ENCODE results near the gene CTNNA2. TPM values are rescaled to one million over a fixed set of nuclear protein-coding genes. Genes with fewer than 3 reads are reported as not detected.

The CTNNA2 gene
- polyA plus RNA-seq, 1 of the 3 experiments (the other 2 are of a cell fraction) = 0.30 TPM

- TF ChIP-seq FOSL2 (IDR thresholded peaks at IDR 0.05; ENCODE audit: borderline replicate concordance, low read depth) = no peak
- no peak for TF ChIP-seq JUND (IDR thresholded peaks at IDR 0.05)
- no peak for TF ChIP-seq TCF12 (IDR thresholded peaks at IDR 0.05)
- no peak for TF ChIP-seq FOXJ3 (CRISPR knock-in tag; IDR thresholded peaks at IDR 0.05)
- no peak for TF ChIP-seq FOXM1 (IDR thresholded peaks at IDR 0.05; ENCODE audit: low read depth)
- no peak for TF ChIP-seq ELF1 (IDR thresholded peaks at IDR 0.05)
- no peak for TF ChIP-seq RFX5 (IDR thresholded peaks at IDR 0.05; ENCODE audit: low read length)
- no peak for TF ChIP-seq YY1 (IDR thresholded peaks at IDR 0.05; ENCODE audit: low read depth)
Measured at GRCh38 chr2:79849241-79849640, 336.4 kb downstream of the CTNNA2 start (continued).

GRCh38 chr2:79849949-79850348 is 337.1 kb downstream of the CTNNA2 start:
- no peaks in the 10 kb centered on the region for H4K20me1 ChIP-seq (ENCODE audit: insufficient read depth)
- H3K36me3 ChIP-seq (replicated peaks in 1 of 2; ENCODE audit: control insufficient read depth in 1 of 2, insufficient read depth in 2 of 2, low read length in 1 of 2) = no peaks in the 10 kb centered on the region
- WGBS (ENCODE audit: low lambda C conversion rate) = 23% methylated on average over 1 of the region's 1 CpG
- no peak overlapping the region for H3K4me2 ChIP-seq
- H3K9me3 ChIP-seq = no peaks in the 10 kb centered on the region
- H3K27ac ChIP-seq (ENCODE audit: low read depth in 2 of 2, low read length in 1 of 2) = no peak overlapping the region
- H3K4me3 ChIP-seq (ENCODE audit: low read depth in 2 of 2, low read length in 1 of 2) = no peak overlapping the region
- ChIA-PET CTCF (interaction anchor here (1.6 kb wide), 1 partner anchor 626 kb away, joined by 6 read pairs; no protein-coding TSS in a partner anchor), POLR2A (no interaction called here)
- no peak for DNase-seq
- peaks cover 0 to 1% of the 10 kb centered on the region in 2 experiments; a peak in 2 of 4 replicates for H3K4me1 ChIP-seq (ENCODE audit: control insufficient read depth in 1 of 2, insufficient read depth in 2 of 2, low read depth in 1 of 2, low read length in 1 of 2)
- H3K9me2 ChIP-seq = no peaks in the 10 kb centered on the region
- TF ChIP-seq TEAD4 (IDR thresholded peaks at IDR 0.05; ENCODE audit: borderline replicate concordance, insufficient read depth) = no peak
- TF ChIP-seq RAD21 (IDR thresholded peaks at IDR 0.05; ENCODE audit: low read length) = no peak
- TF ChIP-seq, protein P1, sequence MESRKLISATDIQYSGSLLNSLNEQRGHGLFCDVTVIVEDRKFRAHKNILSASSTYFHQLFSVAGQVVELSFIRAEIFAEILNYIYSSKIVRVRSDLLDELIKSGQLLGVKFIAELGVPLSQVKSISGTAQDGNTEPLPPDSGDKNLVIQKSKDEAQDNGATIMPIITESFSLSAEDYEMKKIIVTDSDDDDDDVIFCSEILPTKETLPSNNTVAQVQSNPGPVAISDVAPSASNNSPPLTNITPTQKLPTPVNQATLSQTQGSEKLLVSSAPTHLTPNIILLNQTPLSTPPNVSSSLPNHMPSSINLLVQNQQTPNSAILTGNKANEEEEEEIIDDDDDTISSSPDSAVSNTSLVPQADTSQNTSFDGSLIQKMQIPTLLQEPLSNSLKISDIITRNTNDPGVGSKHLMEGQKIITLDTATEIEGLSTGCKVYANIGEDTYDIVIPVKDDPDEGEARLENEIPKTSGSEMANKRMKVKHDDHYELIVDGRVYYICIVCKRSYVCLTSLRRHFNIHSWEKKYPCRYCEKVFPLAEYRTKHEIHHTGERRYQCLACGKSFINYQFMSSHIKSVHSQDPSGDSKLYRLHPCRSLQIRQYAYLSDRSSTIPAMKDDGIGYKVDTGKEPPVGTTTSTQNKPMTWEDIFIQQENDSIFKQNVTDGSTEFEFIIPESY (IDR thresholded peaks at IDR 0.05; ENCODE audit: borderline replicate concordance, low read depth) = no peak
- TF ChIP-seq RXRA (IDR thresholded peaks at IDR 0.05; ENCODE audit: borderline replicate concordance, low read depth) = no peak
- no peak for TF ChIP-seq FOXM1 (IDR thresholded peaks at IDR 0.05; ENCODE audit: low read depth)
- TF ChIP-seq RCOR1 (IDR thresholded peaks at IDR 0.05; ENCODE audit: low read length) = no peak
- TF ChIP-seq, protein P2, sequence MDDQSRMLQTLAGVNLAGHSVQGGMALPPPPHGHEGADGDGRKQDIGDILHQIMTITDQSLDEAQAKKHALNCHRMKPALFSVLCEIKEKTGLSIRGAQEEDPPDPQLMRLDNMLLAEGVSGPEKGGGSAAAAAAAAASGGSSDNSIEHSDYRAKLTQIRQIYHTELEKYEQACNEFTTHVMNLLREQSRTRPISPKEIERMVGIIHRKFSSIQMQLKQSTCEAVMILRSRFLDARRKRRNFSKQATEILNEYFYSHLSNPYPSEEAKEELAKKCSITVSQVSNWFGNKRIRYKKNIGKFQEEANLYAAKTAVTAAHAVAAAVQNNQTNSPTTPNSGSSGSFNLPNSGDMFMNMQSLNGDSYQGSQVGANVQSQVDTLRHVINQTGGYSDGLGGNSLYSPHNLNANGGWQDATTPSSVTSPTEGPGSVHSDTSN (IDR thresholded peaks at IDR 0.05) = no peak
- TF ChIP-seq USF2 (IDR thresholded peaks at IDR 0.05; ENCODE audit: borderline replicate concordance, low read depth, low read length) = no peak
- TF ChIP-seq SIN3A (IDR thresholded peaks at IDR 0.05; ENCODE audit: borderline replicate concordance, low read depth, low read length) = no peak
- no peak for TF ChIP-seq YY1 (IDR thresholded peaks at IDR 0.05; ENCODE audit: low read depth)
- TF ChIP-seq, protein P3, sequence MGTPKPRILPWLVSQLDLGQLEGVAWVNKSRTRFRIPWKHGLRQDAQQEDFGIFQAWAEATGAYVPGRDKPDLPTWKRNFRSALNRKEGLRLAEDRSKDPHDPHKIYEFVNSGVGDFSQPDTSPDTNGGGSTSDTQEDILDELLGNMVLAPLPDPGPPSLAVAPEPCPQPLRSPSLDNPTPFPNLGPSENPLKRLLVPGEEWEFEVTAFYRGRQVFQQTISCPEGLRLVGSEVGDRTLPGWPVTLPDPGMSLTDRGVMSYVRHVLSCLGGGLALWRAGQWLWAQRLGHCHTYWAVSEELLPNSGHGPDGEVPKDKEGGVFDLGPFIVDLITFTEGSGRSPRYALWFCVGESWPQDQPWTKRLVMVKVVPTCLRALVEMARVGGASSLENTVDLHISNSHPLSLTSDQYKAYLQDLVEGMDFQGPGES (IDR thresholded peaks at IDR 0.05; ENCODE audit: low read depth, low read length) = no peak
- no peak for TF ChIP-seq JUND (IDR thresholded peaks at IDR 0.05)
- TF ChIP-seq POLR2AphosphoS5 (IDR thresholded peaks at IDR 0.05; ENCODE audit: low read depth, low read length) = no peak
- no peak overlapping the region for H2AFZ ChIP-seq (ENCODE audit: low read depth)
- no peaks in the 10 kb centered on the region for H3F3A ChIP-seq (replicated peaks; ENCODE audit: insufficient read depth)
- no peaks in the 10 kb centered on the region for H3K79me2 ChIP-seq (ENCODE audit: insufficient read depth)
- no peak overlapping the region for H3K9ac ChIP-seq
- H3K27me3 ChIP-seq (ENCODE audit: insufficient read depth) = no peaks in the 10 kb centered on the region

Measured in SK-N-SH (cell line).